ENCODE measurements around the gene HCFC1R1.
"Not testable (repeated sequence)": the region's sequence is repeated elsewhere in the genome, so short reads cannot be mapped to it uniquely, and the experiment has no call there.

Gene HCFC1R1

GRCh38 chr16:3023669-3024478 lies at the start of gene HCFC1R1, which contains the start of gene THOC6:
Gene HCFC1R1 (minus strand): TSS chr16:3023942. CDS start chr16:3023941, 1 bp downstream.
Gene THOC6 (plus strand): TSS chr16:3024035. CDS start chr16:3024327, 292 bp downstream.
- TF ChIP-seq CTCF (IDR thresholded peaks at IDR 0.05; ENCODE audit: low read depth, low read length) = no peak
- in situ Hi-C loops (cut with HindIII; ENCODE audit: low sequenced_read_pairs) = no loop called here
- DNase-seq (ENCODE audit: low read depth, low spot score) = peak; percentile 99
- peak within 1 kb of the TSS; percentile 80 for H3K4me3 ChIP-seq (ENCODE audit: low read depth, low read length)

GRCh38 chr16:3073448-3073847 lies 49.7 kb upstream of the HCFC1R1 start:
- in situ Hi-C loops (cut with HindIII; ENCODE audit: low sequenced_read_pairs) = no loop called here
- no peak overlapping the region for H3K4me3 ChIP-seq (ENCODE audit: low read depth, low read length)
- TF ChIP-seq CTCF (IDR thresholded peaks at IDR 0.05; ENCODE audit: low read depth, low read length) = no peak
- no peak for DNase-seq (ENCODE audit: low read depth, low spot score)

GRCh38 chr16:3072576-3073263 lies 49.0 kb upstream of the HCFC1R1 start:
- in situ Hi-C loops (cut with HindIII; ENCODE audit: low sequenced_read_pairs); DNase-seq (ENCODE audit: low read depth, low spot score); H3K4me3 ChIP-seq (ENCODE audit: low read depth, low read length): not testable (repeated sequence)

GRCh38 chr16:3072148-3072547 lies 48.4 kb upstream of the HCFC1R1 start:
- H3K4me3 ChIP-seq (ENCODE audit: low read depth, low read length); DNase-seq (ENCODE audit: low read depth, low spot score); in situ Hi-C loops (cut with HindIII; ENCODE audit: low sequenced_read_pairs): not testable (repeated sequence)

- in situ Hi-C loops (cut with HindIII; ENCODE audit: low sequenced_read_pairs) = no loop called here
- no peak overlapping the region for H3K4me3 ChIP-seq (ENCODE audit: low read depth, low read length)
- no peak for TF ChIP-seq CTCF (IDR thresholded peaks at IDR 0.05; ENCODE audit: low read depth, low read length)
- no peak for DNase-seq (ENCODE audit: low read depth, low spot score)
These were observed 47.9 kb upstream of the HCFC1R1 start for GRCh38 chr16:3071655-3072054.

- in situ Hi-C loops (cut with HindIII; ENCODE audit: low sequenced_read_pairs) = no loop called here
- TF ChIP-seq CTCF (IDR thresholded peaks at IDR 0.05; ENCODE audit: low read depth, low read length) = no peak
- H3K4me3 ChIP-seq (ENCODE audit: low read depth, low read length) = no peak overlapping the region
- no peak for DNase-seq (ENCODE audit: low read depth, low spot score)
These were observed 46.9 kb upstream of the HCFC1R1 start for GRCh38 chr16:3070608-3071111.

- DNase-seq (ENCODE audit: low read depth, low spot score); H3K4me3 ChIP-seq (ENCODE audit: low read depth, low read length); in situ Hi-C loops (cut with HindIII; ENCODE audit: low sequenced_read_pairs): not testable (repeated sequence)
These were observed 45.4 kb upstream of the HCFC1R1 start for GRCh38 chr16:3069146-3069545.

GRCh38 chr16:3068487-3068886 lies 44.7 kb upstream of the HCFC1R1 start:
- in situ Hi-C loops (cut with HindIII; ENCODE audit: low sequenced_read_pairs) = no loop called here
- H3K4me3 ChIP-seq (ENCODE audit: low read depth, low read length) = no peak overlapping the region
- TF ChIP-seq CTCF (IDR thresholded peaks at IDR 0.05; ENCODE audit: low read depth, low read length) = no peak
- DNase-seq (ENCODE audit: low read depth, low spot score) = no peak
